HG03097 (cell line): ENCODE data around the gene BSPH1.
"Not testable (repeated sequence)": the region's sequence is repeated elsewhere in the genome, so short reads cannot be mapped to it uniquely, and the experiment has no call there.

ENCODE experiments used
- ATAC-seq: cut with Tn5 transposase; IDR thresholded peaks from one replicate; pipeline ENCODE4 v1.9.1; 2021; ENCODE audit not compliant: unreplicated experiment, low FRiP score

The BSPH1 gene

GRCh38 chr19:47992070-47992469 is at the start of gene BSPH1:
BSPH1 (minus strand) TSS chr19:47992170; CDS start chr19:47992081, 89 bp downstream.
- no peak for ATAC-seq

- no peak for ATAC-seq
Measured at GRCh38 chr19:48036765-48037164, 44.8 kb upstream of the BSPH1 start.

GRCh38 chr19:48033604-48034003 is 41.6 kb upstream of the BSPH1 start:
- no peak for ATAC-seq

GRCh38 chr19:48030073-48030472 is 38.1 kb upstream of the BSPH1 start:
- no peak for ATAC-seq

- no peak for ATAC-seq
Measured at GRCh38 chr19:48029431-48029830, 37.5 kb upstream of the BSPH1 start.

- ATAC-seq = no peak
Measured at GRCh38 chr19:48025480-48025879, 33.5 kb upstream of the BSPH1 start.

GRCh38 chr19:48023518-48023917 is 31.5 kb upstream of the BSPH1 start:
- no peak for ATAC-seq

- no peak for ATAC-seq
Measured at GRCh38 chr19:48023011-48023410, 31.0 kb upstream of the BSPH1 start.

GRCh38 chr19:48020686-48021085 is 28.7 kb upstream of the BSPH1 start:
- ATAC-seq = no peak

GRCh38 chr19:48010932-48011758 is 19.2 kb upstream of the BSPH1 start:
- ATAC-seq = no peak

GRCh38 chr19:48006762-48007161 is 14.8 kb upstream of the BSPH1 start:
- ATAC-seq = no peak

- ATAC-seq = no peak
Measured at GRCh38 chr19:48004236-48004635, 12.3 kb upstream of the BSPH1 start.

- ATAC-seq = no peak
Measured at GRCh38 chr19:48000846-48001245, 8.9 kb upstream of the BSPH1 start.

GRCh38 chr19:47998800-47999199 is 6.8 kb upstream of the BSPH1 start:
- ATAC-seq = no peak

- ATAC-seq = no peak
Measured at GRCh38 chr19:47996230-47996727, 4.3 kb upstream of the BSPH1 start.

GRCh38 chr19:47994209-47994802 is 2.3 kb upstream of the BSPH1 start, which contains the start of gene ELSPBP1:
ELSPBP1 (plus strand) TSS chr19:47994632; CDS start chr19:48008668, 14,036 bp downstream.
- no peak for ATAC-seq

GRCh38 chr19:47991191-47991808 is 670 bp downstream of the BSPH1 start:
- ATAC-seq = no peak

- ATAC-seq = no peak
Measured at GRCh38 chr19:47973529-47973928, 18.4 kb downstream of the BSPH1 start.

GRCh38 chr19:47955936-47956335 is 36.0 kb downstream of the BSPH1 start:
- ATAC-seq = not testable (repeated sequence)

- ATAC-seq = not testable (repeated sequence)
Measured at GRCh38 chr19:47952132-47952531, 39.8 kb downstream of the BSPH1 start.

GRCh38 chr19:47949852-47950521 is 42.0 kb downstream of the BSPH1 start:
- ATAC-seq = not testable (repeated sequence)
